ENCODE data around the gene LRP5.
"Not testable (repeated sequence)": the region's sequence is repeated elsewhere in the genome, so short reads cannot be mapped to it uniquely, and the experiment has no call there.

LRP5 gene

GRCh38 chr11:68392822-68393221 is 80.4 kb downstream of the LRP5 start:
- no peak for DNase-seq (ENCODE audit: low spot score)

- no peak for DNase-seq (ENCODE audit: low spot score)
Measured at GRCh38 chr11:68396516-68396915, 84.1 kb downstream of the LRP5 start.

- DNase-seq (ENCODE audit: low spot score): no peak
Measured at GRCh38 chr11:68397256-68397655, 84.9 kb downstream of the LRP5 start.

- DNase-seq (ENCODE audit: low spot score): no peak
Measured at GRCh38 chr11:68398995-68399851, 86.8 kb downstream of the LRP5 start.

- no peak for DNase-seq (ENCODE audit: low spot score)
Measured at GRCh38 chr11:68399916-68400315, 87.5 kb downstream of the LRP5 start.

GRCh38 chr11:68400584-68400983 is 88.2 kb downstream of the LRP5 start:
- DNase-seq (ENCODE audit: low spot score): not testable (repeated sequence)

- DNase-seq (ENCODE audit: low spot score): no peak
Measured at GRCh38 chr11:68401856-68402255, 89.5 kb downstream of the LRP5 start.

- no peak for DNase-seq (ENCODE audit: low spot score)
Measured at GRCh38 chr11:68402355-68403031, 90.1 kb downstream of the LRP5 start.

- DNase-seq (ENCODE audit: low spot score): no peak
Measured at GRCh38 chr11:68403424-68403823, 91.0 kb downstream of the LRP5 start.

GRCh38 chr11:68403831-68404230 is 91.4 kb downstream of the LRP5 start:
- no peak for DNase-seq (ENCODE audit: low spot score)

GRCh38 chr11:68406324-68407313 is 94.2 kb downstream of the LRP5 start:
- no peak for DNase-seq (ENCODE audit: low spot score)

- DNase-seq (ENCODE audit: low spot score): no peak
Measured at GRCh38 chr11:68408512-68408911, 96.1 kb downstream of the LRP5 start.

GRCh38 chr11:68409748-68410344 is 97.5 kb downstream of the LRP5 start:
- DNase-seq (ENCODE audit: low spot score): no peak

- DNase-seq (ENCODE audit: low spot score): no peak
Measured at GRCh38 chr11:68411501-68411991, 99.2 kb downstream of the LRP5 start.

- peak; percentile 38 for DNase-seq (ENCODE audit: low spot score)
Measured at GRCh38 chr11:68412593-68413475, 100.4 kb downstream of the LRP5 start.

- DNase-seq (ENCODE audit: low spot score): no peak
Measured at GRCh38 chr11:68413591-68413999, 101.2 kb downstream of the LRP5 start.

GRCh38 chr11:68414496-68415221 is 102.3 kb downstream of the LRP5 start:
- no peak for DNase-seq (ENCODE audit: low spot score)

GRCh38 chr11:68416070-68416578 is 103.7 kb downstream of the LRP5 start:
- DNase-seq (ENCODE audit: low spot score): no peak

- DNase-seq (ENCODE audit: low spot score): no peak
Measured at GRCh38 chr11:68418648-68419047, 106.3 kb downstream of the LRP5 start.

GRCh38 chr11:68420171-68420570 is 107.8 kb downstream of the LRP5 start:
- no peak for DNase-seq (ENCODE audit: low spot score)
